IgD-negative memory B cell (primary cell): ENCODE results near the gene LDB3. TPM values are rescaled to one million over a fixed set of nuclear protein-coding genes. Genes with fewer than 3 reads are reported as not detected.
A peak's percentile ranks its signal among the peaks of the same experiment; 100 is the strongest.

Experiments used
- H3K27ac Mint-ChIP-seq, 3 donors: one replicate each; pipeline ENCODE4 v1.8.0; 2020 to 2022; ENCODE audit warnings: mild to moderate bottlenecking in 3 of 3, mixed read lengths in 3 of 3, moderate library complexity in 1 of 3
- H3K27me3 Mint-ChIP-seq: one replicate; pipeline ENCODE4 v1.8.0; 2021; ENCODE audit warnings: mixed read lengths
- H3K36me3 Mint-ChIP-seq: one replicate; pipeline ENCODE4 v1.8.0; 2020; ENCODE audit warnings: mild to moderate bottlenecking, mixed read lengths
- H3K4me1 Mint-ChIP-seq, 3 donors: one replicate each; pipeline ENCODE4 v1.8.0; 2020 to 2022; ENCODE audit warnings: mixed read lengths in 3 of 3, mild to moderate bottlenecking in 1 of 3
- H3K4me3 Mint-ChIP-seq, 4 donors: one replicate each; pipeline ENCODE4 v1.8.0; 2020 to 2022; ENCODE audit warnings: mild to moderate bottlenecking in 4 of 4, mixed read lengths in 4 of 4, moderate library complexity in 3 of 4
- H3K9me3 Mint-ChIP-seq, 3 donors: one replicate each; pipeline ENCODE4 v1.8.0; 2020 to 2021; ENCODE audit warnings: mixed read lengths in 3 of 3, mild to moderate bottlenecking in 1 of 3
- polyA plus RNA-seq: library from polyadenylated mRNA; unstranded; fragments of 300-500 nt; fragmentation: Illumina TruSeq; gene quantifications from one replicate; pipeline ENCODE4 v1.2.3, GENCODE V29; 2021

Gene LDB3
- polyA plus RNA-seq, 1 donor from 2014 or later, result 0.13 TPM

- H3K4me3 Mint-ChIP-seq, result no peak overlapping the region
- H3K4me1 Mint-ChIP-seq, result peaks cover 0 to 3% (median 1%) of the 10 kb centered on the region in 3 donors
- no peaks in the 10 kb centered on the region for H3K9me3 Mint-ChIP-seq
- peaks cover 5% of the 10 kb centered on the region for H3K27me3 Mint-ChIP-seq
- no peak overlapping the region for H3K27ac Mint-ChIP-seq
- no peaks in the 10 kb centered on the region for H3K36me3 Mint-ChIP-seq
Observed at GRCh38 chr10:86698207-86698940, 30.1 kb downstream of the LDB3 start.

- no peaks in the 10 kb centered on the region for H3K36me3 Mint-ChIP-seq
- no peaks in the 10 kb centered on the region for H3K4me1 Mint-ChIP-seq
- H3K27ac Mint-ChIP-seq, result no peak overlapping the region
- H3K27me3 Mint-ChIP-seq, result peaks cover 5% of the 10 kb centered on the region
- H3K9me3 Mint-ChIP-seq, result no peaks in the 10 kb centered on the region
- no peak overlapping the region for H3K4me3 Mint-ChIP-seq
Observed at GRCh38 chr10:86699125-86699524, 30.8 kb downstream of the LDB3 start.

GRCh38 chr10:86699541-86699940, 31.2 kb downstream of the LDB3 start:
- no peak overlapping the region for H3K27ac Mint-ChIP-seq
- no peak overlapping the region for H3K4me3 Mint-ChIP-seq
- H3K36me3 Mint-ChIP-seq, result no peaks in the 10 kb centered on the region
- H3K27me3 Mint-ChIP-seq, result peaks cover 5% of the 10 kb centered on the region
- H3K4me1 Mint-ChIP-seq, result no peaks in the 10 kb centered on the region
- no peaks in the 10 kb centered on the region for H3K9me3 Mint-ChIP-seq

- no peak overlapping the region for H3K27ac Mint-ChIP-seq
Observed at GRCh38 chr10:86699991-86700840, 31.9 kb downstream of the LDB3 start.

GRCh38 chr10:86700851-86701617, 32.7 kb downstream of the LDB3 start:
- H3K27ac Mint-ChIP-seq, result peak overlapping the region in 1 of 3 donors; percentile 33

More at GRCh38 chr10:86699991-86700840, 31.9 kb downstream of the LDB3 start:
- Mint-ChIP-seq H3K4me1 (no peaks in the 10 kb centered on the region), H3K9me3 (no peaks in the 10 kb centered on the region), H3K27me3 (peaks cover 5% of the 10 kb centered on the region), H3K36me3 (no peaks in the 10 kb centered on the region), H3K4me3 (no peak overlapping the region)

GRCh38 chr10:86703176-86703575, 34.9 kb downstream of the LDB3 start:
- Mint-ChIP-seq H3K27ac (no peak overlapping the region), H3K9me3 (no peaks in the 10 kb centered on the region), H3K27me3 (peaks cover 2% of the 10 kb centered on the region), H3K36me3 (no peaks in the 10 kb centered on the region), H3K4me1 (no peaks in the 10 kb centered on the region), H3K4me3 (no peak overlapping the region)

More at GRCh38 chr10:86700851-86701617, 32.7 kb downstream of the LDB3 start:
- Mint-ChIP-seq H3K27me3 (peaks cover 5% of the 10 kb centered on the region), H3K9me3 (no peaks in the 10 kb centered on the region), H3K4me3 (no peak overlapping the region), H3K4me1 (no peaks in the 10 kb centered on the region), H3K36me3 (no peaks in the 10 kb centered on the region)

- Mint-ChIP-seq H3K36me3 (no peaks in the 10 kb centered on the region), H3K27ac (no peak overlapping the region), H3K4me3 (no peak overlapping the region), H3K27me3 (peaks cover 2% of the 10 kb centered on the region), H3K4me1 (no peaks in the 10 kb centered on the region), H3K9me3 (no peaks in the 10 kb centered on the region)
Observed at GRCh38 chr10:86705139-86705538, 36.8 kb downstream of the LDB3 start.

- Mint-ChIP-seq H3K27me3 (peaks cover 2% of the 10 kb centered on the region), H3K4me3 (no peak overlapping the region), H3K36me3 (no peaks in the 10 kb centered on the region), H3K9me3 (no peaks in the 10 kb centered on the region), H3K4me1 (peaks cover 0 to 2% (median 0%) of the 10 kb centered on the region in 3 donors), H3K27ac (no peak overlapping the region)
Observed at GRCh38 chr10:86705905-86706304, 37.6 kb downstream of the LDB3 start.

- Mint-ChIP-seq H3K4me1 (peaks cover 0 to 3% (median 0%) of the 10 kb centered on the region in 3 donors), H3K27me3 (peaks cover 2% of the 10 kb centered on the region), H3K27ac (no peak overlapping the region), H3K36me3 (no peaks in the 10 kb centered on the region), H3K9me3 (no peaks in the 10 kb centered on the region), H3K4me3 (peak overlapping the region in 1 of 4 donors; percentile 22)
Observed at GRCh38 chr10:86706401-86706841, 38.1 kb downstream of the LDB3 start.

- peak overlapping the region in 1 of 4 donors; percentile 22 for H3K4me3 Mint-ChIP-seq
- H3K27me3 Mint-ChIP-seq, result peaks cover 2% of the 10 kb centered on the region
Observed at GRCh38 chr10:86706977-86707376, 38.7 kb downstream of the LDB3 start.

GRCh38 chr10:86707505-86707904, 39.2 kb downstream of the LDB3 start:
- H3K27me3 Mint-ChIP-seq, result peaks cover 2% of the 10 kb centered on the region
- no peaks in the 10 kb centered on the region for H3K9me3 Mint-ChIP-seq
- peaks cover 2 to 6% (median 5%) of the 10 kb centered on the region in 3 donors for H3K4me1 Mint-ChIP-seq
- H3K27ac Mint-ChIP-seq, result no peak overlapping the region
- H3K36me3 Mint-ChIP-seq, result no peaks in the 10 kb centered on the region
- H3K4me3 Mint-ChIP-seq, result peak overlapping the region in 1 of 4 donors; percentile 22

More at GRCh38 chr10:86706977-86707376, 38.7 kb downstream of the LDB3 start:
- Mint-ChIP-seq H3K4me1 (peaks cover 0 to 3% (median 0%) of the 10 kb centered on the region in 3 donors), H3K9me3 (no peaks in the 10 kb centered on the region), H3K27ac (no peak overlapping the region), H3K36me3 (no peaks in the 10 kb centered on the region)

GRCh38 chr10:86708068-86708782, 39.9 kb downstream of the LDB3 start:
- no peak overlapping the region for H3K27ac Mint-ChIP-seq
- H3K9me3 Mint-ChIP-seq, result no peaks in the 10 kb centered on the region
- no peaks in the 10 kb centered on the region for H3K36me3 Mint-ChIP-seq
- peaks cover 2 to 6% (median 5%) of the 10 kb centered on the region in 3 donors for H3K4me1 Mint-ChIP-seq
- peak overlapping the region in 1 of 4 donors; percentile 86 for H3K4me3 Mint-ChIP-seq
- peaks cover 2% of the 10 kb centered on the region for H3K27me3 Mint-ChIP-seq

GRCh38 chr10:86708783-86709380, 40.6 kb downstream of the LDB3 start:
- H3K27ac Mint-ChIP-seq, result no peak overlapping the region
- H3K4me3 Mint-ChIP-seq, result peak overlapping the region in 2 of 4 donors; percentile 72 to 86
- H3K4me1 Mint-ChIP-seq, result peaks cover 2 to 6% (median 5%) of the 10 kb centered on the region in 3 donors

More at GRCh38 chr10:86708783-86709380, 40.6 kb downstream of the LDB3 start:
- Mint-ChIP-seq H3K9me3 (no peaks in the 10 kb centered on the region), H3K27me3 (peaks cover 2% of the 10 kb centered on the region), H3K36me3 (no peaks in the 10 kb centered on the region)
